Suprapubic skin (tissue), 3 donors: Measurements from ENCODE around the gene NAP1L1.

Experiments used
- EP300 ChIP-seq: sonication (generic); formaldehyde crosslinking; IDR thresholded peaks from one replicate; pipeline ENCODE4 v1.6.1; 2017; ENCODE audit warnings: antibody characterized with exemption
- POLR2A ChIP-seq, 2 donors: fragments of 450-650 bp; IDR thresholded peaks; one replicate each; pipeline ENCODE4 v1.6.1; 2017; ENCODE audit warnings: antibody characterized with exemption in 2 of 2, mild to moderate bottlenecking in 2 of 2, moderate library complexity in 2 of 2
- TF ChIP-seq, protein P1 (sequence below), 2 donors: fragments of 200-600 bp in 1 of 2; fragments of 450-650 bp in 1 of 2; sonication (generic) in 1 of 2; IDR thresholded peaks; one replicate each; pipeline ENCODE4 v1.5.1; 2016 to 2019; ENCODE audit warnings: antibody characterized with exemption in 2 of 2, mild to moderate bottlenecking in 1 of 2, moderate library complexity in 1 of 2

DNA sequence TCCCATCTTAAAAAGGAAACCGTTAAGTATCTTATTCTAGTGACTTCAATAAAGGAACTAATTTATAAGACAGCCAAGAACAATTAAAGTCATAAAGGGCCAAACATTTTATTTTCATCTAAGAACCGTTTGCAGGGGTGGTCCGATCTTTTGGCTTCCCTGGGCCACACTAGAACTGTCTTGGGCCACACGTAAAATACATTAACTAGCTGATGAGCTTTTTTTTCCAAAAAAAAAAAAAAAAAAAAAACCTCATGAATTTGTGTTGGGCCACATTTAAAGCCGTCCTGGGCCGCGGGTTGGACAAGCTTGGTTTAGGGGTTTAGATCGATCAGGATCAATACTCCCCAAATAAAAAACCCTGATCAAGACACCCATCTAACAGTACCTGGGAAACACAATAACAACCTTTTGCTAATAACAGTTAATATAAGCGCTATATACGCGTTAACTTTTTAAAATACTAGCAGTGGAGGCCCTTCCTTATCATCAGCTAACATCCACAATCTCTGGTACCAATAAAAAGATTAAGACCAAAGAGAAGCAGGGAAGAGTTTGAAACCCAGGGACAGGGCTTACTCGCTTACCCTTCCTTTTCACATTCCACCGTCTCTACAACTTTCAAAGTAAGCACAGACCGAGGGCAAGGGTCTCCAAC is 1.1 kb downstream of the NAP1L1 start:
- TF ChIP-seq, protein P1, sequence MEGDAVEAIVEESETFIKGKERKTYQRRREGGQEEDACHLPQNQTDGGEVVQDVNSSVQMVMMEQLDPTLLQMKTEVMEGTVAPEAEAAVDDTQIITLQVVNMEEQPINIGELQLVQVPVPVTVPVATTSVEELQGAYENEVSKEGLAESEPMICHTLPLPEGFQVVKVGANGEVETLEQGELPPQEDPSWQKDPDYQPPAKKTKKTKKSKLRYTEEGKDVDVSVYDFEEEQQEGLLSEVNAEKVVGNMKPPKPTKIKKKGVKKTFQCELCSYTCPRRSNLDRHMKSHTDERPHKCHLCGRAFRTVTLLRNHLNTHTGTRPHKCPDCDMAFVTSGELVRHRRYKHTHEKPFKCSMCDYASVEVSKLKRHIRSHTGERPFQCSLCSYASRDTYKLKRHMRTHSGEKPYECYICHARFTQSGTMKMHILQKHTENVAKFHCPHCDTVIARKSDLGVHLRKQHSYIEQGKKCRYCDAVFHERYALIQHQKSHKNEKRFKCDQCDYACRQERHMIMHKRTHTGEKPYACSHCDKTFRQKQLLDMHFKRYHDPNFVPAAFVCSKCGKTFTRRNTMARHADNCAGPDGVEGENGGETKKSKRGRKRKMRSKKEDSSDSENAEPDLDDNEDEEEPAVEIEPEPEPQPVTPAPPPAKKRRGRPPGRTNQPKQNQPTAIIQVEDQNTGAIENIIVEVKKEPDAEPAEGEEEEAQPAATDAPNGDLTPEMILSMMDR (IDR thresholded peaks at IDR 0.05): no peak
- TF ChIP-seq POLR2A (IDR thresholded peaks at IDR 0.05) (no peak), EP300 (no peak)
